Caco-2 (cell line): Measurements from ENCODE around the gene ZNF528. TPM values are rescaled to one million over a fixed set of nuclear protein-coding genes. Genes with fewer than 3 reads are reported as not detected.

ENCODE experiments used
- BruUV-seq: library from RNA; stranded (reverse); fragments of 400-500 nt; replicated peaks from 2 replicates; lab custom pipeline; 2021; lab: Mats Ljungman, UMichigan
- CTCF ChIA-PET: fragments of 300-600 bp; sonication (Branson Sonifier 250); formaldehyde crosslinking; loops from one replicate; lab custom pipeline; 2022; ENCODE audit warnings: antibody characterized with exemption; lab: Charles Lee
- POLR2A ChIA-PET: fragments of 300-600 bp; sonication (Branson Sonifier 250); formaldehyde crosslinking; loops from one replicate; lab custom pipeline; 2022; ENCODE audit warnings: antibody characterized with exemption; lab: Charles Lee
- DNase-seq, 2 experiments: peaks; one replicate each; pipeline versions ENCODE4 v3.0.0 to v3.0.0-alpha.2; 2020 to 2022
- H3K27me3 ChIP-seq: replicated peaks from 2 replicates; pipeline ENCODE4 v1.6.0; 2011; ENCODE audit warnings: low read length; ENCODE audit not compliant: control insufficient read depth, insufficient read depth
- H3K36me3 ChIP-seq: 2 replicates; pipeline ENCODE4 v1.5.1; 2011; ENCODE audit warnings: low read length; ENCODE audit not compliant: control insufficient read depth, insufficient read depth
- H3K4me1 ChIP-seq: fragments of 250-450 bp; sonication (Bioruptor Pico); 2 replicates; pipeline ENCODE4 v1.5.1; 2020; ENCODE audit warnings: mild to moderate bottlenecking
- H3K4me3 ChIP-seq: 2 replicates; pipeline ENCODE4 v1.5.1; 2011; ENCODE audit warnings: low read depth, mild to moderate bottlenecking, control low read depth, low read length
- H3K9me3 ChIP-seq: fragments of 250-450 bp; sonication (Bioruptor Pico); 2 replicates; pipeline ENCODE4 v1.5.1; 2020; ENCODE audit warnings: mild to moderate bottlenecking, moderate library complexity
- H3K27ac Mint-ChIP-seq: one replicate; pipeline ENCODE4 v1.8.0; 2022; ENCODE audit warnings: mixed read lengths; ENCODE audit not compliant: unreplicated experiment
- H3K27me3 Mint-ChIP-seq: one replicate; pipeline ENCODE4 v1.8.0; 2022; ENCODE audit warnings: mixed read lengths; ENCODE audit not compliant: insufficient read depth, unreplicated experiment
- H3K36me3 Mint-ChIP-seq: one replicate; pipeline ENCODE4 v1.8.0; 2022; ENCODE audit warnings: mild to moderate bottlenecking, mixed read lengths; ENCODE audit not compliant: insufficient read depth, unreplicated experiment
- H3K4me1 Mint-ChIP-seq: one replicate; pipeline ENCODE4 v1.8.0; 2022; ENCODE audit warnings: low read depth, mixed read lengths; ENCODE audit not compliant: unreplicated experiment
- H3K4me3 Mint-ChIP-seq: one replicate; pipeline ENCODE4 v1.8.0; 2022; ENCODE audit warnings: mild to moderate bottlenecking, moderate library complexity, mixed read lengths; ENCODE audit not compliant: unreplicated experiment
- H3K9me3 Mint-ChIP-seq: one replicate; pipeline ENCODE4 v1.8.0; 2022; ENCODE audit warnings: mixed read lengths; ENCODE audit not compliant: unreplicated experiment
- intact Hi-C: fragments of 100-400 bp; cut with micrococcal nuclease; formaldehyde crosslinking; loops from one replicate; pipeline ENCODE4 v1.10.0; 2022; ENCODE audit not compliant: unreplicated experiment
- total RNA-seq: library from RNA; stranded (reverse); gene quantifications from 2 replicates; pipeline ENCODE4 v1.2.3, GENCODE V29; 2022
- TF ChIP-seq, protein P1 (sequence below), 2 experiments: fragments of 200-600 bp in 1 of 2; IDR thresholded peaks; 1 replicate in 1 of 2; 2 replicates in 1 of 2; pipeline versions ENCODE4 v1.5.1 to v1.8.0; 2011 to 2022; ENCODE audit warnings: antibody characterized with exemption in 1 of 2, control low read depth in 1 of 2, inconsistent platforms in 1 of 2, low read depth in 1 of 2, low read length in 1 of 2, mild to moderate bottlenecking in 1 of 2, moderate library complexity in 1 of 2; ENCODE audit not compliant: insufficient read depth in 1 of 2, severe bottlenecking in 1 of 2, unreplicated experiment in 1 of 2

ZNF528 gene
- total RNA-seq, 1 experiment from 2014 or later, result 7.8 TPM

DNA sequence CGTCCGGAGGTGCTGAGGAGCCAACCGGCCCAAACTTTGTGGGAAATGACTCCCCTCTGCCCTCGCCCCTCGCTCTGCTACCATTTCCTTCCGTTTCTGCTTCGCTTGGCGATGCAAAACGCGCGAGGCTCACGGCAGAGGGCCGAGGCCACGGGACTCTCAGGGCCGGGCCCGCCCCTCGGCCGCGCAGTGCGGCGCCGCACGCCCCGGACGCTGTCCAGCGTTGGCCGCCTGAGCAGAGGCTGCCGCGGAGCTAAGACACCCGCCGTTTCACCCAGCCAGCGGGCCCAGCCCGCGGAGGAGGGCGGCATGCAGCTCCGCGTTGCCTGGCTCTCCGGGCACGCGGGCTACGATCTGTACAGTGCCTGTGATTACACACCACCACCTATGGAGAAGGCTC, 53.6 kb downstream of the ZNF528 start:
- H3K9me3 ChIP-seq, result peaks cover 32% of the 10 kb centered on the region
- Mint-ChIP-seq H3K36me3 (no peaks in the 10 kb centered on the region), H3K27ac (no peak overlapping the region), H3K4me3 (no peak overlapping the region), H3K4me1 (no peaks in the 10 kb centered on the region), H3K9me3 (peaks cover 73% of the 10 kb centered on the region), H3K27me3 (no peaks in the 10 kb centered on the region)
- H3K27me3 ChIP-seq, result no peaks in the 10 kb centered on the region
- H3K4me3 ChIP-seq, result no peak overlapping the region
- TF ChIP-seq, protein P1, sequence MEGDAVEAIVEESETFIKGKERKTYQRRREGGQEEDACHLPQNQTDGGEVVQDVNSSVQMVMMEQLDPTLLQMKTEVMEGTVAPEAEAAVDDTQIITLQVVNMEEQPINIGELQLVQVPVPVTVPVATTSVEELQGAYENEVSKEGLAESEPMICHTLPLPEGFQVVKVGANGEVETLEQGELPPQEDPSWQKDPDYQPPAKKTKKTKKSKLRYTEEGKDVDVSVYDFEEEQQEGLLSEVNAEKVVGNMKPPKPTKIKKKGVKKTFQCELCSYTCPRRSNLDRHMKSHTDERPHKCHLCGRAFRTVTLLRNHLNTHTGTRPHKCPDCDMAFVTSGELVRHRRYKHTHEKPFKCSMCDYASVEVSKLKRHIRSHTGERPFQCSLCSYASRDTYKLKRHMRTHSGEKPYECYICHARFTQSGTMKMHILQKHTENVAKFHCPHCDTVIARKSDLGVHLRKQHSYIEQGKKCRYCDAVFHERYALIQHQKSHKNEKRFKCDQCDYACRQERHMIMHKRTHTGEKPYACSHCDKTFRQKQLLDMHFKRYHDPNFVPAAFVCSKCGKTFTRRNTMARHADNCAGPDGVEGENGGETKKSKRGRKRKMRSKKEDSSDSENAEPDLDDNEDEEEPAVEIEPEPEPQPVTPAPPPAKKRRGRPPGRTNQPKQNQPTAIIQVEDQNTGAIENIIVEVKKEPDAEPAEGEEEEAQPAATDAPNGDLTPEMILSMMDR (IDR thresholded peaks at IDR 0.05; ENCODE audit: insufficient read depth in 1 of 2, low read depth in 1 of 2, low read length in 1 of 2, severe bottlenecking in 1 of 2, unreplicated experiment in 1 of 2), result no peak
- intact Hi-C loops, result no loop called here
- no peak for DNase-seq
- H3K4me1 ChIP-seq, result no peaks in the 10 kb centered on the region
- H3K36me3 ChIP-seq, result no peaks in the 10 kb centered on the region
- no TSS peak for BruUV-seq
- ChIA-PET POLR2A (no interaction called here), CTCF (no interaction called here)

DNA sequence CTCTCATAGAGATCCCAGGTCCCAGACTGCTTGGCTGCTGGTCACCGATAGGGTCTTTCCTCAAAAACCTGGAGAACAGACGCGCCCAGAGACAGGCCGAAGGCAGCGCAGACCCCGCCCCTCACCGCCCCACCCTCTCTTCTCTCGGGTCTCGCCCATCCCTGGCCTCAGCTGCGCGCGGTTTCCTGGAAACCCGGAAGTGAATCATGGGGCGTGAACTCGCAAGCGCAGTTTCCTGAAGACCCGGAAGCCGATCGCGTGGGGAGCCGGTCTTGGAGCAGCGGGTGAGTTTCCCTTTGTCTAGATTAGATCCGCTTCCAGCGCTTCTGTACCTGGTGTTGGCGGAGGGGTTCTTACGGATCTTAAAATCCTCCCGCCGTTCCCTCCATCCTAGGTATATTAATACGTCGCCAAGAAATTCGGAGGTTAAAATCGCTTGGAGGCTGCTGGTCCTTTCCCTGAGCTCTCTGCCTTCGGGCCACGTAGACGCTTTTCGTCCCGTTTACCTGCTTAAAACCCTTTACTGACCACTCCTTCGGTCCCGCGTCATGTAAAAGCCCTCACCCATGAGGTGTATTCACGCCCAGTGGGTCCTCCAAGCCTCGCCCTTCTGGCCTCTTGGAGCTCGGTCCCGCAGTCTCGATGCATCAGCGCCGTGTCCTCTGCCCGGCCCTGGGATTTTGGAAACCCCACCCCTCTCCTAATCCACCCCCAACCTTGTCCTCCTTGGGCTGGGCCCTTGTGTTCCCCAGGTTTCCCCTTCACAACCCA, 55.9 kb downstream of the ZNF528 start, which contains the start of gene ZNF578:
TSS of gene ZNF578 (plus strand) at position 230 of the 771 bp plus-strand sequence. CDS start 48,293 bp downstream, outside the sequence.
- Mint-ChIP-seq H3K9me3 (peaks cover 77% of the 10 kb centered on the region), H3K4me3 (no peak within 1 kb of the TSS)
- POLR2A ChIA-PET, result no interaction called here

DNA sequence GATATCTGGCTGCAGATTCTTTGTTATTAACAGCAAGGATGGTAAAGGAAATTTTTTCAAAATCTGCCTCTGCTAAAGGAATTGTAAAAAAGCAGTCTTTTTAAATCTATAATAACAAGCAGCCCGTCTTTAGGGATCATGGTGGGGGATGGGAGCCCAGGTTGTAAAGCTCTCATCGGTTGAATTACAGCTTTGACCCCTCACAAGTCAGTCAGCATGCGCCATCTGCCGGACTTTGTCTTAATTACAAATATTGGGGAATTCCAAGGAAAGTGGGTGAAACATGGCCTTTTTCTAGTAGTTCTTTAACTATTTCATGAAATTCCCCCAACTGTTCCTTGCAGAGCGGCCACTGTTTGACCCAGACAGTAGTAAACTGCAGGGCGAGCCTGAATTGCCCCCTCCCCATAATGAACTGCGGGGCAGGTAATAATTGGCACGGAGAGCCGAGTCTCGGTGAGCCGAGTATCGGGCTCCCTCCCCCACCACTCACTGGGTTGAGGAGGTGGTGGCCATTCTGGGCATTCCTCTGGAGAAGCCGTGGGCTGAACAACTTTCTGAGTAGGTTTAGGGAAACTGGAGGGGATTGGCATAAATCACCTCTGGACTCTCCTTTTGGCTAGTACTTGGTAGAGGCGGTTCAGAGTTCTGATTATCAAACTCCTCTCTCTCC, 67.3 kb downstream of the ZNF528 start:
- POLR2A ChIA-PET, result no interaction called here
- Mint-ChIP-seq H3K27ac (no peak overlapping the region), H3K9me3 (peaks cover 53% of the 10 kb centered on the region), H3K36me3 (no peaks in the 10 kb centered on the region), H3K4me3 (no peak overlapping the region), H3K27me3 (no peaks in the 10 kb centered on the region), H3K4me1 (no peaks in the 10 kb centered on the region)
- CTCF ChIA-PET, result no interaction called here
- intact Hi-C loops, result no loop called here
- H3K27me3 ChIP-seq, result no peaks in the 10 kb centered on the region
- no peak overlapping the region for H3K4me3 ChIP-seq
- no peaks in the 10 kb centered on the region for H3K4me1 ChIP-seq
- no peaks in the 10 kb centered on the region for H3K36me3 ChIP-seq
- no TSS peak for BruUV-seq
- peaks cover 34% of the 10 kb centered on the region for H3K9me3 ChIP-seq
- peak in 1 of 2 experiments; percentile 24 for DNase-seq
- TF ChIP-seq, protein P1 (IDR thresholded peaks at IDR 0.05; ENCODE audit: insufficient read depth in 1 of 2, low read depth in 1 of 2, low read length in 1 of 2, severe bottlenecking in 1 of 2, unreplicated experiment in 1 of 2), result peak in 1 of 2 experiments; percentile 23

More for the DNA sequence above, 55.9 kb downstream of the ZNF528 start, which contains the start of gene ZNF578:
- no peaks in the 10 kb centered on the region for H3K36me3 ChIP-seq
- BruUV-seq, result no TSS peak
- H3K36me3 Mint-ChIP-seq, result no peaks in the 10 kb centered on the region
- H3K27ac Mint-ChIP-seq, result no peak within 1 kb of the TSS
- no peaks in the 10 kb centered on the region for H3K4me1 ChIP-seq
- intact Hi-C loops, result no loop called here
- DNase-seq, result no peak
- no peaks in the 10 kb centered on the region for H3K4me1 Mint-ChIP-seq
- H3K27me3 ChIP-seq, result no peaks in the 10 kb centered on the region
- no peaks in the 10 kb centered on the region for H3K27me3 Mint-ChIP-seq
- H3K4me3 ChIP-seq, result no peak within 1 kb of the TSS
- CTCF ChIA-PET, result no interaction called here
- H3K9me3 ChIP-seq, result peaks cover 37% of the 10 kb centered on the region
- TF ChIP-seq, protein P1 (IDR thresholded peaks at IDR 0.05; ENCODE audit: insufficient read depth in 1 of 2, low read depth in 1 of 2, low read length in 1 of 2, severe bottlenecking in 1 of 2, unreplicated experiment in 1 of 2), result no peak
